ENCODE results near the gene CHMP1A.

DNA sequence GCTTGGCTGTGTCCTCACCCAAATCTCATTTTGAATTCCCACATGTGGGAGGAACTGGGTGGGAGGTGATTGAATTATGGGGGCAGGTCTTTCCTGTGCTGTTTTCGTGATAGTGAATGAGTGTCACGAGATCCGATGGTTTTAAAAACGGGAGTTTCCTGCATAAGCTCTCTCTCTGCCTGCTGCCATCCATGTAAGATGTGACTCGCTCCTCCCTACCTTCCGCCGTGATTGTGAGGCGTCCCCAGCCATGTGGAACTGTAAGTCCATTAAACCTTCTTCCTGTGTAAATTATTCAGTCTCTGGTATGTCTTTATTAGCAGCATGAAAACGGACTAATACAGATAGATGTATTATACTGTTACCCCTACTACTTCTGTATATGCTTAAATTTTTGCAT is 3.7 kb upstream of the CHMP1A start:
- TF ChIP-seq CTCF (IDR thresholded peaks at IDR 0.05; ENCODE audit: low read depth, low read length) (no peak), EZH2phosphoT487 (IDR thresholded peaks at IDR 0.05; ENCODE audit: low read depth) (no peak)
